Activated CD4-positive, CD25-positive, alpha-beta regulatory T cell treated with anti-CD3 and anti-CD28 coated beads, Interleukin-2, amount 50 U/mL, for 24 hours (primary cell): ENCODE measurements around the gene AEN.

ENCODE experiments used
- ATAC-seq, 2 donors: fragments of 150-1000 bp; cut with Tn5 transposase; one replicate each; pipeline ENCODE4 v1.10.0; 2021; ENCODE audit warnings: mild to moderate bottlenecking in 1 of 2, moderate library complexity in 1 of 2

The AEN gene

GRCh38 chr15:88680241-88681001 lies 59.3 kb downstream of the AEN start:
- ATAC-seq: no peak

- no peak for ATAC-seq
These were observed 60.6 kb downstream of the AEN start for GRCh38 chr15:88681610-88682221.
